GM06990 (cell line): ENCODE results near the gene FAM78A.

Experiments used
- DNase-seq: peaks from one replicate; pipeline ENCODE4 v3.0.0-alpha.2; 2011; ENCODE audit not compliant: insufficient read length; ENCODE audit errors: extremely low read depth
- H3K27me3 ChIP-seq: replicated peaks from 2 replicates; pipeline ENCODE4 v1.6.0; 2011; ENCODE audit warnings: low read length; ENCODE audit not compliant: control insufficient read depth, insufficient read depth
- H3K36me3 ChIP-seq: 2 replicates; pipeline ENCODE4 v1.5.1; 2011; ENCODE audit warnings: low read length; ENCODE audit not compliant: control insufficient read depth, insufficient read depth
- H3K4me3 ChIP-seq: replicated peaks from 2 replicates; pipeline ENCODE4 v1.5.1; 2011; ENCODE audit warnings: low read depth, mild to moderate bottlenecking, control low read depth, low read length
- TF ChIP-seq, protein P1 (sequence below): IDR thresholded peaks from 2 replicates; pipeline ENCODE4 v1.5.1; 2011; ENCODE audit warnings: low read length, control low read depth, mild to moderate bottlenecking, inconsistent platforms; ENCODE audit not compliant: insufficient read depth, poor library complexity, severe bottlenecking

Gene FAM78A

DNA sequence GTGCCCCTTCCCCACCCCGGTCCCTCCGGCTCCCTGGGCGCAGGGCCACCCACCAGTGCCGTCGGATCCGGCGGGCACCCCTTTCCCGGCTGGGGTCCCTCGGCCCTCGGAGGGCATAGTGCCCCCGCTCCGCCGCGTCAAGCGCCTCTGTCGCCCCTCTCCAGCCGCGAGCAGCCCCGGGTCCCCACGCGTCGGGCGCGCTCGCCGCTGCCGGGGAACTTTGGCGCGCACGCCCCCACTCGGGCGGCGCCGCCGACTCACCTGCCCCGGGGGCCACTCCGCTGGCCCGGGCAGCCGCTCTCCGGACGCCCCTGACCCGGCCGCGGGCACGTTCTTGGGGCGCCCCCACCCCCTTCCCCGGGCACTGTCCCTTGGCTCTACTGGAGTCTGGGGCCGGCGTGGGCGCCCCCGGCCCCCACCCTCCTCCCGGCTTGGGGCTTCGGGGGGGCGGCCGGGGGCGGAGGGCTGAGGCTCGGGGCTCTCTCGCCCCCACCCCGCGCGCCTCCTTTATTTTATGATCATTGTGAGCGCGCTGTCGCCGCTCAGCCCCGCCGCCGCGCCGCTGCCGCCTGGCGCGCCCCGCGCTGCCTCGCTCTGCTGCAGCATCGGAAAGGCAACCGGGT, 1.1 kb upstream of the FAM78A start:
- no peaks in the 10 kb centered on the region; the same call in none of the 2 replicates for H3K27me3 ChIP-seq
- TF ChIP-seq, protein P1, sequence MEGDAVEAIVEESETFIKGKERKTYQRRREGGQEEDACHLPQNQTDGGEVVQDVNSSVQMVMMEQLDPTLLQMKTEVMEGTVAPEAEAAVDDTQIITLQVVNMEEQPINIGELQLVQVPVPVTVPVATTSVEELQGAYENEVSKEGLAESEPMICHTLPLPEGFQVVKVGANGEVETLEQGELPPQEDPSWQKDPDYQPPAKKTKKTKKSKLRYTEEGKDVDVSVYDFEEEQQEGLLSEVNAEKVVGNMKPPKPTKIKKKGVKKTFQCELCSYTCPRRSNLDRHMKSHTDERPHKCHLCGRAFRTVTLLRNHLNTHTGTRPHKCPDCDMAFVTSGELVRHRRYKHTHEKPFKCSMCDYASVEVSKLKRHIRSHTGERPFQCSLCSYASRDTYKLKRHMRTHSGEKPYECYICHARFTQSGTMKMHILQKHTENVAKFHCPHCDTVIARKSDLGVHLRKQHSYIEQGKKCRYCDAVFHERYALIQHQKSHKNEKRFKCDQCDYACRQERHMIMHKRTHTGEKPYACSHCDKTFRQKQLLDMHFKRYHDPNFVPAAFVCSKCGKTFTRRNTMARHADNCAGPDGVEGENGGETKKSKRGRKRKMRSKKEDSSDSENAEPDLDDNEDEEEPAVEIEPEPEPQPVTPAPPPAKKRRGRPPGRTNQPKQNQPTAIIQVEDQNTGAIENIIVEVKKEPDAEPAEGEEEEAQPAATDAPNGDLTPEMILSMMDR: no peak
- H3K36me3 ChIP-seq: no peaks in the 10 kb centered on the region
- DNase-seq: peak; percentile 43
- H3K4me3 ChIP-seq: peak overlapping the region; percentile 75

DNA sequence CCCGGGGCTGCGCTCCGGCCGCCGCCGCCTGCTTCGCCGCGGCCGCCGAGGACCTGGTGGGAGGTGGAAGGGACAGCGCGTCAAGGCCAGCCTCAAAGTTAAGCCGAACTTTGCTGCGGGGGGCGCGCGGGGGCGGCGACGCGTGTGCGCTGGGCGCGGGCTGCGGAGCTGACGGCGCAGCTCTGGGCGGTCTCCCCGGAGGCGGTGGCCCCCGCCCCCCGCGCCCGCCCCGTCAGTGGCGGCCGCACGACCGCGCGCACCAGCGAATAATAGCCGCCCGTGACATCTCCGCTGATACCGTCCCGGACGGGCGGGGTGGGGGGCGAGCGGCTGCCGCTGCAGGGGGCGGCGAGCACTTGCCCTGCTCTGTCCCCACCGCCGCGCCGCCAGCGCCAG, 579 bp upstream of the FAM78A start:
- DNase-seq: peak; percentile 53
- Histone ChIP-seq H3K36me3 (no peaks in the 10 kb centered on the region), H3K27me3 (no peaks in the 10 kb centered on the region; the same call in none of the 2 replicates), H3K4me3 (peak overlapping the region; percentile 75)
- TF ChIP-seq, protein P1: no peak

DNA sequence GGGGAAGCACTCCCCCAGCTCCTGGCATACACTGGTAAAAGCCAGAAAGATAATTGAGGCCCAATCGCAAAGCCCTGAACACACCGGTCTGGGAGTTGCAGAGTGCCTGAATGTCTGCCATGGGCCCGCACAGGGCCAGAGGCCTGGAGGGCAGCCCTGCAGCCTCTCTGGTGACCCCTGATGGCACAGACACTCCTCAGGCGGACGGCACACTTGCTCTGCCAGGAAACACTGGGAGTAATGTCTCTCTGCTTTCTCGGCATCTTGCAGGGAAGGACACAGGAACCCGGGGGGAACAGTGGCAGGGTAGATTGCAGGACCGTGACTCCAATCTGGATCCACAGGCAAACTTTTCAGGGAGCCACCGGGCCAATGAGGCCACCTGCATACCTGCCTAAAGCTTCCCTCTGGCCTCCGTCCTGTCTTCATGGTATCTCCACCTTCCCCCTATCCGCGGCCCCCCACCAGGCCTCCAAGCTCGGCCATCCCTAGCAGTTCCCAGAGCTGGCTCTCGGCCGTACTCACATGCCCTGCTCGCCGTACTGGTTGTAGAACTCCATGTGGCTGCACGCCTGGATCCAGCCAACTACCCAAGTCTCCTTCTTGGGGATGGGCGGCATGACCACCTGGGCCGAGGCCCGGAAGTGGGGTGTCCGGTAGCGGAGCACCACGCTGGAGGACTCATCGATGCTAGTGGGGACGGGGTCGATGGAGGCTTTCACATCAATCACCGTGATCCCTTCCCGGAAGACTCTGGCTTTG, 797 bp downstream of the FAM78A start:
- Histone ChIP-seq H3K27me3 (no peaks in the 10 kb centered on the region), H3K4me3 (peak overlapping the region; percentile 75), H3K36me3 (no peaks in the 10 kb centered on the region)
- TF ChIP-seq, protein P1: peak; percentile 63
- DNase-seq: peak; percentile 66

DNA sequence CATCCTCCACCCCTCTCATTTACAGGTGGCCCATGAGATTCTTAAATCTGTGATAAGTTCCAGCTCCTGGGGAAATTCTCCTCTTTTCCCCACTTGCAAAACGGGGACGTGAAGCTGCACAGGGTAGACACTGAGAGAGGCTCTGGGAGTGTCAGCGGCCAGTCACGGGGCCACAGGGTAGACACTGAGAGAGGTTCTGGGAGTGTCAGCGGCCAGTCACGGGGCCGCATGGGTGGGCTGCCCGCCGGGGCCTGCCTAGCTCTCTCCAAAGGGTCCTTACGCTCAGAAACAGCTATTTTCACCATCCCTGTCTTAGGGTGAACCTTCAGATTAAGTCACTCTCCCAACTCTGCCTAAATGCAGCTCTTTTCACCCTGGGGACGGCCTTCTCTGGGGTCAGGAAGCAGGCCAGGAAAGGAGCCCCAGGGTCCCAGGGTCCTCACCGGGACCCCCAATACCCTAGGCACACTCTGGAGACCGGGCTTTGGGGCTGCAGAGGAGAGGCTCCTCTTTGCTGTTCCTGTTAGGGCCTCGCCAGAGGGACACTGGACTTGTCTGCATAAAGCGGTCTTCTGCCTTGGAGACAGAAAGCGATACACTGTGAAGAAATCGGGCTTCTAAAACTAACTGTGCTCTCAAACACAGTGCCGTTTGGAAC, 1.5 kb downstream of the FAM78A start:
- TF ChIP-seq, protein P1: no peak
- no peaks in the 10 kb centered on the region for H3K27me3 ChIP-seq
- no peaks in the 10 kb centered on the region for H3K36me3 ChIP-seq
- H3K4me3 ChIP-seq: peak overlapping the region; percentile 75
- peak; percentile 47 for DNase-seq

DNA sequence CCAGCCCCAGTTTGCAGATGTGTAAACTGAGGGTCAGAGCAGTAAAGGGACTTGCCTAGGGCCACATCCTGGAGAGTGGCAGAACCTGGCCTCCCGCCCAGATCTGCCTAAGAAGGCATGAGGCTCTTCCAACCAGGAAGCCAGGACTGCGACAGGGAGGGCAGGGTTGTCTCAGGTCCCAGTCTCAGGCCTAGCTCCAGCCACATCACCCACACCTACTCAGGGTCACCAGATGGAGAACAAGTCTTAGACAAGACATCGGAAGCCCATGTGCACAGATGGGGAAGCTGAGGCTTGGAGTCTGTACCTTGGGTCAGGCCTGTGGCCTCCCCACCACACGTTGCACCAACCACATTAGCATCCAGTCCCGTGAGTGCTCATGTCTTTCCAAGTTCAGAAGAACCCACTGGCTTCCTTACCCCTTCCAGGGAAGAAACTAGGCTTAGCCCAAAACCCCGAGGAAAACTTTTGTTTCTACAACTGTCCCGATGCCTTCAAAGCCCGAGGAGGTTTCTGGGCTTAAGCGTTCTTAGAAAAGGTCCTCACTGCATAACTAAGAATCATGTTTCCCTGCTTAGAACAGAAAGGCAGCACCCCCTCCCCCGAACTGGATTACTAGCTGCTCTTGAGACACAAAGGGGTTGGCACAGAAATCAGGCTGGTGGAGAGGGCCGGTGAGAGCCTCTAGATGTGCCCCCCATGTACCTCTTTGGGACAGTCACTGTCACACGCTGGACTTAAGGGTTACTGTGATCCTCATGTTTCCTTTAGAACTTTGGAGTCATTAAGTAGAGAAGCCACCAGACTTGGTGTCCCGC, 2.2 kb downstream of the FAM78A start:
- TF ChIP-seq, protein P1: no peak
- Histone ChIP-seq H3K4me3 (peak overlapping the region; percentile 75), H3K36me3 (no peaks in the 10 kb centered on the region), H3K27me3 (no peaks in the 10 kb centered on the region)
- peak; percentile 58 for DNase-seq
